AG04450 (cell line): ENCODE data around the gene APBA3. TPM values are rescaled to one million over a fixed set of nuclear protein-coding genes. Genes with fewer than 3 reads are reported as not detected.

ENCODE experiments used
- CTCF ChIA-PET: fragments of 300-600, 350-600 bp; formaldehyde crosslinking; extraction: SDS; loops from one replicate; lab custom pipeline; 2022; ENCODE audit warnings: antibody characterized with exemption, inconsistent platforms; lab: Charles Lee
- POLR2A ChIA-PET: fragments of 350-600 bp; formaldehyde crosslinking; extraction: SDS; loops from one replicate; lab custom pipeline; 2021; ENCODE audit warnings: antibody characterized with exemption, inconsistent platforms; lab: Yijun Ruan, JAX
- DNase-seq: peaks from one replicate; pipeline ENCODE4 v3.0.0-alpha.2; 2011; ENCODE audit warnings: low read depth, low spot score
- H3K27ac ChIP-seq: one replicate; pipeline ENCODE4 v1.5.1; 2012; ENCODE audit warnings: low read depth, low read length, control low read depth
- H3K27me3 ChIP-seq: one replicate; pipeline ENCODE4 v1.6.0; 2012; ENCODE audit warnings: low read length; ENCODE audit not compliant: control insufficient read depth, insufficient read depth
- H3K4me3 ChIP-seq: 2 replicates; pipeline ENCODE4 v1.5.1; 2011; ENCODE audit warnings: mild to moderate bottlenecking, low read depth, low read length, control low read depth
- H3K9me3 ChIP-seq: 2 replicates; pipeline ENCODE4 v1.5.1; 2012; ENCODE audit warnings: low read length; ENCODE audit not compliant: control insufficient read depth, insufficient read depth
- polyA plus RNA-seq: library from polyadenylated mRNA; depleted of rRNA; stranded (reverse); fragments of >200 nt; gene quantifications from 2 replicates; pipeline ENCODE4 v1.2.3, GENCODE V29; 2011
- TF ChIP-seq, protein P1 (sequence below): IDR thresholded peaks from 2 replicates; pipeline ENCODE4 v1.5.1; 2011; ENCODE audit warnings: low read depth, low read length, control low read depth, inconsistent platforms

Gene APBA3
- polyA plus RNA-seq, 1 experiment, result 5.4 TPM

GRCh38 chr19:3778104-3778867, 16.8 kb upstream of the APBA3 start:
- H3K9me3 ChIP-seq, result peaks cover 43% of the 10 kb centered on the region
- ChIA-PET CTCF (no interaction called here), POLR2A (no interaction called here)
- peaks cover 4% of the 10 kb centered on the region for H3K27me3 ChIP-seq
- TF ChIP-seq, protein P1, sequence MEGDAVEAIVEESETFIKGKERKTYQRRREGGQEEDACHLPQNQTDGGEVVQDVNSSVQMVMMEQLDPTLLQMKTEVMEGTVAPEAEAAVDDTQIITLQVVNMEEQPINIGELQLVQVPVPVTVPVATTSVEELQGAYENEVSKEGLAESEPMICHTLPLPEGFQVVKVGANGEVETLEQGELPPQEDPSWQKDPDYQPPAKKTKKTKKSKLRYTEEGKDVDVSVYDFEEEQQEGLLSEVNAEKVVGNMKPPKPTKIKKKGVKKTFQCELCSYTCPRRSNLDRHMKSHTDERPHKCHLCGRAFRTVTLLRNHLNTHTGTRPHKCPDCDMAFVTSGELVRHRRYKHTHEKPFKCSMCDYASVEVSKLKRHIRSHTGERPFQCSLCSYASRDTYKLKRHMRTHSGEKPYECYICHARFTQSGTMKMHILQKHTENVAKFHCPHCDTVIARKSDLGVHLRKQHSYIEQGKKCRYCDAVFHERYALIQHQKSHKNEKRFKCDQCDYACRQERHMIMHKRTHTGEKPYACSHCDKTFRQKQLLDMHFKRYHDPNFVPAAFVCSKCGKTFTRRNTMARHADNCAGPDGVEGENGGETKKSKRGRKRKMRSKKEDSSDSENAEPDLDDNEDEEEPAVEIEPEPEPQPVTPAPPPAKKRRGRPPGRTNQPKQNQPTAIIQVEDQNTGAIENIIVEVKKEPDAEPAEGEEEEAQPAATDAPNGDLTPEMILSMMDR, result no peak
- DNase-seq, result no peak
- no peak overlapping the region for H3K4me3 ChIP-seq
- no peak overlapping the region for H3K27ac ChIP-seq

DNA sequence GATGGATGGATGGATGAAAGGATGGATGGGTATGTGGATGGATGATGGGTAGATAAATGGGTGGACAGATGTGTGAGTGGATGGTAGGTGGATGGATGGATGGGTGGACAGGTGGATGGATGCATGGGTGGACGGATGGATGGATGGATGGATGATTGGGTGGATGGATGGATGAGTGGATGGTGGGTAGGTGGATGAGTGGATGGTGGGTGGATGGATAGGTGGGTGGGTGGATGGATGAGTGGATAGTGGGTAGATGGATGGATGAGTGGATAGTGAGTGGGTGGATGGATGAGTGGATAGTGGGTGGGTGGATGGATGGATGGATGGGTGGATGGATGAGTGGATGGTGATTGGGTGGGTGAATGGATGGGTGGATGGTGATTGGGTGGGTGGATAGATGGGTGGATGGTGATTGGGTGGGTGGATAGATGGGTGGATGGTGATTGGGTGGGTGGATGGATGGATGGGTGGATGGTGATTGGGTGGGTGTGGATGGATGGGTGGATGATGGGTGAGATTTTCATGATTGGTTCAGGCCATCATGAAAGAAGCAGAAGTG, 15.1 kb upstream of the APBA3 start:
- POLR2A ChIA-PET, result no interaction called here
- Histone ChIP-seq H3K4me3 (no peak overlapping the region), H3K27me3 (peaks cover 4% of the 10 kb centered on the region), H3K27ac (no peak overlapping the region), H3K9me3 (peaks cover 28% of the 10 kb centered on the region)
- TF ChIP-seq, protein P1, result no peak
- CTCF ChIA-PET, result no interaction called here
- DNase-seq, result no peak

DNA sequence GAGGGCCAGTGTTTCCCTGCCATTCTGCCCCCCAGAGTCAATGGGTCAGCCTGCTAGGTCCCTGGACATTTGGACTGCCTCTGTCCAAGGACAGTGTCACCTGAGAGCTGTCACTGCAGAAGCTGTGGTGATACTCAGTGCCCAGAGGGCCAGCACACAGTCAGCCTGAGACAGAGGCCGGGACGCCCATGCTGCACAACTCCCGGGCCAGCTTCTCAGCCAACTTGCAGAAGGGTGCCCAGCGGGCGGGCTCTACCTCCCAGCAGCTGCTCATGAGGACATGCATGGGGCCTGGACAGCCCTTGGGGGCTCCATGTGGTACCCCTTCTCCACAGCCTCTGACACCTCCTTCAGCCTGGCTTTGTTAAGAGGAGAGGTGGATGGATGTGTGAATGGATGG, 14.3 kb upstream of the APBA3 start:
- TF ChIP-seq, protein P1, result no peak
- Histone ChIP-seq H3K27me3 (peaks cover 4% of the 10 kb centered on the region), H3K9me3 (peaks cover 21% of the 10 kb centered on the region), H3K27ac (no peak overlapping the region), H3K4me3 (no peak overlapping the region)
- DNase-seq, result no peak
- ChIA-PET CTCF (no interaction called here), POLR2A (no interaction called here)

DNA sequence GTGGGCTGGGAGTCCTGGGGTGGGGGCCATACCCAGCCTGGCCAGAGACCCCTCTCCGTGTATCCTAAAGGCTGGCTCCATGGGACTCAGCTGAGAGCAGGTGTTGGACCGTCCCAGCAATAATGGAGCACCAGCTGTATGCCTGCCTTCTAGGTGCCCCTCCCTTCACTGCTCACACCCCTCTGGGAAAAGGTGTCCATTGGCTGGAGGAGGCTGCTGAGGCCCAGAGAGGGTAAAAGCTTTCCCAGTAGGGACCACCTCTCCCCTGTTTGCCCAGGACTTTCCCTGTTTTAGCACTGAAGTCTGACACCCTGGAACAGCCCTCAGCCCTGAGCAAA, 13.9 kb upstream of the APBA3 start:
- Histone ChIP-seq H3K27me3 (peaks cover 4% of the 10 kb centered on the region), H3K27ac (no peak overlapping the region), H3K4me3 (no peak overlapping the region), H3K9me3 (peaks cover 18% of the 10 kb centered on the region; the same call in 1 of the 2 replicates)
- no peak for DNase-seq
- TF ChIP-seq, protein P1, result no peak
- ChIA-PET CTCF (no interaction called here), POLR2A (no interaction called here)

GRCh38 chr19:3774621-3775373, 13.3 kb upstream of the APBA3 start:
- TF ChIP-seq, protein P1, result no peak
- peaks cover 4% of the 10 kb centered on the region for H3K27me3 ChIP-seq
- no peak for DNase-seq
- peaks cover 18% of the 10 kb centered on the region; the same call in 1 of the 2 replicates for H3K9me3 ChIP-seq
- H3K27ac ChIP-seq, result no peak overlapping the region
- H3K4me3 ChIP-seq, result no peak overlapping the region
- POLR2A ChIA-PET, result no interaction called here
- CTCF ChIA-PET, result no interaction called here
